Heart left ventricle (tissue), 16 donors: ENCODE data around the gene HRH2. TPM values are rescaled to one million over a fixed set of nuclear protein-coding genes. Genes with fewer than 3 reads are reported as not detected.
A peak's percentile ranks its signal among the peaks of the same experiment; 100 is the strongest.

Experiments
- ATAC-seq, 4 donors: fragments of 200-7000 bp; cut with Tn5 transposase; one replicate each; pipeline ENCODE4 v1.9.1; 2020 to 2022; ENCODE audit warnings: moderate library complexity in 4 of 4, mild to moderate bottlenecking in 3 of 4, moderate number of reproducible peaks in 1 of 4
- DNase-seq, 5 donors: peaks; one replicate each; pipeline ENCODE4 v3.0.0-alpha.2; 2020
- H3K27ac ChIP-seq, 12 donors: fragments of 200-600 bp; sonication (generic) in 4 of 12; one replicate each; pipeline versions ENCODE4 v1.5.0 to v1.8.0; 2016 to 2022; ENCODE audit warnings: mild to moderate bottlenecking in 2 of 12
- H3K27me3 ChIP-seq, 9 donors: fragments of 200-600 bp; sonication (generic) in 2 of 9; one replicate each; pipeline versions ENCODE4 v1.5.1 to v1.8.0; 2016 to 2022; ENCODE audit warnings: mild to moderate bottlenecking in 3 of 9
- H3K36me3 ChIP-seq, 9 donors: fragments of 200-600 bp; sonication (generic) in 2 of 9; one replicate each; pipeline versions ENCODE4 v1.5.0 to v1.8.0; 2018 to 2022; ENCODE audit warnings: mild to moderate bottlenecking in 2 of 9
- H3K4me1 ChIP-seq, 12 donors: fragments of 200-600 bp; sonication (generic) in 4 of 12; one replicate each; pipeline versions ENCODE4 v1.5.0 to v1.8.0; 2016 to 2022; ENCODE audit warnings: mild to moderate bottlenecking in 3 of 12
- H3K4me3 ChIP-seq, 12 donors: fragments of 200-600 bp; sonication (generic) in 4 of 12; one replicate each; pipeline versions ENCODE4 v1.5.0 to v1.8.0; 2017 to 2022; ENCODE audit warnings: mild to moderate bottlenecking in 9 of 12, moderate library complexity in 4 of 12
- H3K9me3 ChIP-seq, 12 donors: fragments of 200-600 bp; sonication (generic) in 4 of 12; one replicate each; pipeline versions ENCODE4 v1.5.0 to v1.8.0; 2016 to 2022; ENCODE audit warnings: mild to moderate bottlenecking in 1 of 12
- POLR2A ChIP-seq, 2 donors: fragments of 450-650 bp; IDR thresholded peaks; one replicate each; pipeline ENCODE4 v1.6.1; 2017; ENCODE audit warnings: antibody characterized with exemption in 2 of 2, mild to moderate bottlenecking in 2 of 2, moderate library complexity in 2 of 2
- WGBS, 4 donors: extraction: QIAGEN DNeasy Blood & Tissue Kit in 2 of 4; methylation state at CpG; one replicate each; pipeline versions ENCODE4 v1.1.5 to v1.1.7; 2013 to 2018; 5-methylcytosine and 5-hydroxymethylcytosine counted together
- intact Hi-C, 10 donors: fragments of 100-400 bp; cut with DNase I; formaldehyde crosslinking; loops; one replicate each; pipeline versions ENCODE4 v1.11.1 to v1.14.2; 2022
- polyA plus RNA-seq, 2 donors: library from polyadenylated mRNA; stranded (reverse); fragments of 200-250 nt; gene quantifications; one replicate each; pipeline ENCODE4 v1.2.3, GENCODE V29; 2013
- total RNA-seq, 9 donors: library from RNA; depleted of rRNA in 2 of 9; stranded (reverse); fragments of >200 nt in 2 of 9; fragmentation: NEBNext Ultra II Directional in 3 of 9; extraction: Animal tissue kit (Norgen Biotek cat#: 25700) in 3 of 9; gene quantifications; one replicate each; pipeline versions ENCODE4 v1.1.0 to v1.2.4, GENCODE V29; 2016 to 2023
- TF ChIP-seq, protein P1 (sequence below), 12 donors: fragments of 200-600 bp; sonication (generic) in 4 of 12; IDR thresholded peaks; one replicate each; pipeline versions ENCODE4 v1.5.0 to v1.8.0; 2018 to 2022; ENCODE audit warnings: antibody characterized with exemption in 12 of 12, mild to moderate bottlenecking in 5 of 12
- donor health status: ischemic (EF 13 %, LVEDD 7.1; RV severe dilation, severe dysfunction).
- donor health status: healthy with polysubstance abuse.
- donor health status: DM: no; HTN: yes; CAD: no.
- donor health status: DM: no; HTN: no; CAD: no.
- donor health status: ischemic (EF 25% LVEDD 6.9; RV normal size, moderate dysfunction).
- donor health status: ischemic (EF 25% LVEDD 5.7; RV mildly dilated, moderate dysfunction).
- donor health status: healthy.
- donor health status: DM: yes; HTN: yes; CAD: no.
- donor health status: ischemic (EF 35%, LVEDD 5.7; RV mildly dilated, moderate dysfunction).
- donor health status: nonischemic (EF 11% LVEDD 7.7; RV severe dilation, severe dysfunction).
- donor health status: DM: yes; HTN: yes; CAD: no.
- donor health status: PGD.
- donor health status: ischemic (EF 29% LVEDD 5.4; RV normal size, mild dysfunction).
- donor health status: nonischemic (EF 23%, LVEDD 6.1; RV moderate dilation, normal function).

Gene HRH2
- total and polyA plus RNA-seq, 11 donors: 26.0 to 66.0 (median 35.8) TPM

DNA sequence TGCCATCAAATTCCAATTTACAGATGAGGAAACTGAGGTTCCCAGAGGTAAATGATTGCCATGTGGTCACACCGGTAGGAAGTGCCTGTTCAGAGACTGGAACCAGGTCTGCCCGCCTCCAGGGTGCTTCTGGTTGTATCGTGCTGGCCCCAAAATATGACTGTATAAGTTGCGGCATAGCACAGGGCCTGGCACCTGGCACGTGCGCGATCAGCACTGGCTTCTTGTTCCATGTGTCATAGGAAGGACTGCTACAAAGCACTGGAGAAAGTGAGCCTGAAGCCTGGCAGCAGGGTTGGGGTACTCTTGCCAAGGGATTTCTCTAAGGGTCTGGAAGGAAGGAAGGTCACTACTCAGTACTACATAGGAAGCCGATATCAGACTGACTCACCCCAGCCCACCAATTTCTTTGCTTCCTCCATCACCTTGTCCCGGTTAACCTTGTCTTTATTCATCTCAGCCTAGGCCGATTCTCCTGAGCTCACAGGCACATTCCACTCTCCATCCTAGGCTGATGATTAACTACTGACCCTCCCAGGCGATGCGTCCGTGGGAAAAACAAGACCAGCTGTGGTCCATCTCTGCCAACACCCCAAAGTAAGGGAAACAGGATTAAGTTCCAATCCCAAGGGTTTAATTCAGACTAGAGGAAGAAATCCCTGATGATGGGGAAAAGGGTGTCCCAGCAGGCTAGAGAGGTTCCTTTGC lies 1.8 kb downstream of the HRH2 start:
- intact Hi-C loops: loop anchor here in 3 of 10 donors (2.0 to 10.0 kb wide), 5 partner anchors 55 to 115 kb away; no protein-coding TSS in a partner anchor
- peak overlapping the region in 6 of 12 donors; percentile 64 to 93 (median 78) for H3K4me3 ChIP-seq
- no peak for TF ChIP-seq POLR2A (IDR thresholded peaks at IDR 0.05)
- TF ChIP-seq, protein P1, sequence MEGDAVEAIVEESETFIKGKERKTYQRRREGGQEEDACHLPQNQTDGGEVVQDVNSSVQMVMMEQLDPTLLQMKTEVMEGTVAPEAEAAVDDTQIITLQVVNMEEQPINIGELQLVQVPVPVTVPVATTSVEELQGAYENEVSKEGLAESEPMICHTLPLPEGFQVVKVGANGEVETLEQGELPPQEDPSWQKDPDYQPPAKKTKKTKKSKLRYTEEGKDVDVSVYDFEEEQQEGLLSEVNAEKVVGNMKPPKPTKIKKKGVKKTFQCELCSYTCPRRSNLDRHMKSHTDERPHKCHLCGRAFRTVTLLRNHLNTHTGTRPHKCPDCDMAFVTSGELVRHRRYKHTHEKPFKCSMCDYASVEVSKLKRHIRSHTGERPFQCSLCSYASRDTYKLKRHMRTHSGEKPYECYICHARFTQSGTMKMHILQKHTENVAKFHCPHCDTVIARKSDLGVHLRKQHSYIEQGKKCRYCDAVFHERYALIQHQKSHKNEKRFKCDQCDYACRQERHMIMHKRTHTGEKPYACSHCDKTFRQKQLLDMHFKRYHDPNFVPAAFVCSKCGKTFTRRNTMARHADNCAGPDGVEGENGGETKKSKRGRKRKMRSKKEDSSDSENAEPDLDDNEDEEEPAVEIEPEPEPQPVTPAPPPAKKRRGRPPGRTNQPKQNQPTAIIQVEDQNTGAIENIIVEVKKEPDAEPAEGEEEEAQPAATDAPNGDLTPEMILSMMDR (IDR thresholded peaks at IDR 0.05): no peak
- DNase-seq (peak in 1 of 5 donors; percentile 68), ATAC-seq (peak in 3 of 4 donors; percentile 10 to 42 (median 21))
- H3K4me1 ChIP-seq: peaks cover 0 to 58% (median 13%) of the 10 kb centered on the region in 12 donors
- WGBS, 4 donors: 38 to 43% (median 41%) methylated on average over 13 of the region's 13 CpGs
- H3K27me3 ChIP-seq: peaks cover 0 to 6% (median 0%) of the 10 kb centered on the region in 9 donors
- H3K27ac ChIP-seq: peak overlapping the region in 11 of 12 donors; percentile 30 to 91 (median 85)
- H3K36me3 ChIP-seq: no peaks in the 10 kb centered on the region
- no peaks in the 10 kb centered on the region for H3K9me3 ChIP-seq

- intact Hi-C loops: loop anchor here in 1 of 10 donors (10.0 kb wide), 1 partner anchor 51 kb away; no protein-coding TSS in a partner anchor
- ATAC-seq (peak; percentile 92 to 96 (median 95)), DNase-seq (peak; percentile 74 to 92 (median 81))
- Histone ChIP-seq H3K36me3 (no peaks in the 10 kb centered on the region), H3K27me3 (no peaks in the 10 kb centered on the region), H3K9me3 (no peaks in the 10 kb centered on the region), H3K4me3 (no peak overlapping the region), H3K27ac (peak overlapping the region in 11 of 12 donors; percentile 38 to 83 (median 58)), H3K4me1 (peaks cover 0 to 76% (median 26%) of the 10 kb centered on the region in 12 donors)
- WGBS, 4 donors: 45 to 53% (median 47%) methylated on average over 14 to 16 of the region's 16 CpGs
- TF ChIP-seq, protein P1 (IDR thresholded peaks at IDR 0.05): no peak
- TF ChIP-seq POLR2A (IDR thresholded peaks at IDR 0.05): no peak
Observed at GRCh38 chr5:175663186-175664184, 5.6 kb downstream of the HRH2 start.

DNA sequence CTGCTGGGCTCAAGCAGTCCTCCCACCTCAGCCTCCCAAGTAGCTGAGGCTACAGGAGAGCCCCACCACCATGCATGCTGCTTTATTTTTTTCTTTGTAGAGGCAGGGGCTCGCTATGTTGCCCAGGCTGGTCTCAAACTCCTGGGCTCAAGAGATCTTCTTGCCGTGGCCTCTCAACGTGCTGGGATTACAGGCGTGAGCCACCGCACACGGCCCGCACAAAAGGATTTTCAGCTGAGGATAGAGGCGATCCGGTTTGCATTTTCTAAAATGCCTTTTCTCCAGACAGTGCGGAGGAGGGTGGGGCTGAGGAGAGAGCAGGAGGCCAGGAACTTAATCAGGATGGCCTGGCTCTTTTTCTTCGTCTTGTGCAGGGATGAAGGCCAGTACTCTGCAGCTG lies 6.9 kb downstream of the HRH2 start:
- TF ChIP-seq POLR2A (IDR thresholded peaks at IDR 0.05): no peak
- TF ChIP-seq, protein P1 (IDR thresholded peaks at IDR 0.05): no peak
- 67 to 81% (median 77%) methylated on average over 10 to 11 of the region's 11 CpGs for WGBS, 4 donors
- H3K4me3 ChIP-seq: no peak overlapping the region
- DNase-seq: no peak
- peaks cover 0 to 76% (median 29%) of the 10 kb centered on the region in 12 donors for H3K4me1 ChIP-seq
- intact Hi-C loops: loop anchor here in 1 of 10 donors (10.0 kb wide), 1 partner anchor 50 kb away; no protein-coding TSS in a partner anchor
- H3K9me3 ChIP-seq: no peaks in the 10 kb centered on the region
- no peak for ATAC-seq
- no peaks in the 10 kb centered on the region for H3K36me3 ChIP-seq
- no peaks in the 10 kb centered on the region for H3K27me3 ChIP-seq
- peak overlapping the region in 6 of 12 donors; percentile 57 to 83 (median 74) for H3K27ac ChIP-seq
